ENCODE data around the gene MAGIX.

MAGIX gene

GRCh38 chrX:49163555-49164419 lies 1.2 kb downstream of the MAGIX start (continued):
- peak; percentile 48; the same call in 1 of the 2 replicates for TF ChIP-seq ZBTB8A (tag by site-specific recombination; IDR thresholded peaks at IDR 0.05)
- TF ChIP-seq ZNF600 (tag by site-specific recombination; IDR thresholded peaks at IDR 0.05): peak; percentile 96
- TF ChIP-seq ZNF169 (tag by site-specific recombination; IDR thresholded peaks at IDR 0.05): no peak

DNA sequence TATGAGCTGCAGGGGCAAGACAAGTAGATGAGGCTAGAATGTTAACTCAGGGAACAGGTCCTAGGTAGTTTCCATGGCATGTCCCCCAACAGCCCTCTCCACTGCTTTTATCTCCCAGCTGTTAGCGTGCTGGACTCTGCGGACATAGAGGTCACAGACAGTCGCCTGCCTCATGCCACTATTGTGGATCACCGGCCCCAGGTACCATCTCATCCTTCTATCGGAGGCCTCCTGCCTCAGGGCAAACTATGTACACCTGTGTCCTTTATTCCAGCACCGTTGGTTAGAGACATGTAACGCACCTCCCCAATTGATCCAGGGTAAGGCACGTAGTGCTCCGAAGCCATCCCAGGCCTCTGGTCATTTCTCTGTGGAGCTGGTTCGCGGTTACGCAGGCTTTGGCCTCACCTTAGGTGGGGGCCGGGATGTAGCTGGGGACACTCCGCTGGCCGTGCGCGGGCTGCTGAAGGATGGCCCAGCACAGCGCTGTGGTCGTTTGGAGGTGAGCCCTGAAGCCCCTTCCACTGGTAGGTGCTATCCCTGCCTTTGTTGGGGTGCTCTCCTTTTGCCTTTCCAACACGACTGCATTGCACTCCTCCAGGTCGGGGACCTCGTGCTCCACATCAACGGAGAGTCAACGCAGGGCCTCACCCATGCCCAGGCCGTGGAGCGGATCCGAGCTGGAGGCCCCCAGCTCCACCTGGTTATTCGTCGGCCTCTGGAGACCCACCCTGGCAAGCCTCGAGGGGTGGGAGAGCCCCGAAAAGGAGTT lies 2.2 kb downstream of the MAGIX start:
- TF ChIP-seq SP3 (tag by site-specific recombination; IDR thresholded peaks at IDR 0.05) (no peak), FEZF1 (tag by site-specific recombination; IDR thresholded peaks at IDR 0.05) (no peak), ZNF555 (tag by site-specific recombination; conservative IDR thresholded peaks at IDR 0.05) (no peak)
- Histone ChIP-seq H3K4me3 (ENCODE audit: low read depth, low read length) (no peak overlapping the region), H3K36me3 (ENCODE audit: control insufficient read depth in 2 of 2, insufficient read depth in 1 of 2, low read length in 2 of 2) (no peaks in the 10 kb centered on the region), H3K27ac (ENCODE audit: extremely low read depth, low read depth, low read length) (peak overlapping the region; percentile 73; the same call in 1 of the 2 replicates), H3K4me1 (ENCODE audit: control insufficient read depth, insufficient read depth, low read length) (peaks cover 7% of the 10 kb centered on the region), H3K9me3 (ENCODE audit: control insufficient read depth, insufficient read depth, low read depth, low read length) (no peaks in the 10 kb centered on the region)
- POLR2A ChIA-PET: interaction anchor here (1.5 kb wide), 1 partner anchor 26 kb away, joined by 4 read pairs; no protein-coding TSS in a partner anchor
- CTCF ChIA-PET: interaction anchor here (0.6 to 1.6 kb wide), 4 partner anchors 9 to 714 kb away, joined by 3 to 5 read pairs (median 4); no protein-coding TSS in a partner anchor

DNA sequence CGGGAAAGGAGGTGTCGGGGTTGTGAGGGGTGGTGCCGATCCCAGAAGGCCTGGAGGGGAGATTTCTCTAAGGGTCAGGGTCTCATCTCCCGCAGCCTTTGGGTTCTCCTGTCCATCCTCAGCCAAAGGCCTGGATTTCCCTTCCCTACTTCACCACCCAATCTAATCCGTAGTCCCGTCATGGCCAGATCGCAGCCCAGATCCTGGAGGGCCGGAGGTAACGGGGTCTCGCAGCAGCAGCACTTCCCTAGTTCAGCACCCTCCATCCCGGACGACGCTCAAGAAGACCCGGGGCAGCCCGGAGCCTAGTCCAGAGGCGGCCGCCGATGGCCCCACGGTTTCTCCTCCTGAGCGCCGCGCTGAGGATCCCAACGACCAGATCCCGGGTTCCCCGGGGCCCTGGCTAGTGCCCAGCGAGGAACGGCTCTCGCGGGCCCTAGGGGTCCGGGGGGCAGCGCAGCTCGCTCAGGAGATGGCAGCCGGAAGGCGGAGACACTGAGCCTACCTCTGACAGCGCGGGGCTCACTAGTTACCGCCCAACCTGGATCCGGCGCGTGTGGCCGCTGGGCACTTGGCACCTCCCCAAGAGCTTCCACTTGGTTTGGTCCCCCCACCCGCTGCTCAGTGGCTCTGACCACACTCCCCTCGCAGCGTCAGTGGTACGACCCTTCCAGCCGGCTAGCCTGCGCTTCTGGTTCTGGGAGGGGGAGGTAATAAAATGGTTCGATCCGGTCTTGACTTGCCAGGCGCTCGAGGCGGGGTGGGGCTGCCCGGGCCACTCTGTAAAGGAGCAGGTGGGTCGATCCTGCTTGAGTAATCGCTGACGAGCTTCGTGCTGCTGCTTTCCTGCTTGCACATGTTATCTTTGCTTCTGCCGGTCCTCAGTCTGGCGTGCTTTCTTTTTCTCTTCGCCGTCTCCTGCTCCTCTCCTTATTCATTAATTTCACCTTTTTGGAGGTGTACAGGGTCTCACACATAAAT lies 3.6 kb downstream of the MAGIX start:
- ChIA-PET CTCF (interaction anchor here (0.6 to 2.7 kb wide), 9 partner anchors 10 to 77 kb away, joined by 3 to 16 read pairs (median 5); no protein-coding TSS in a partner anchor), POLR2A (interaction anchor here (0.9 to 2.2 kb wide), 9 partner anchors 10 to 490 kb away, joined by 3 to 16 read pairs (median 6); partner anchors contain the start of genes PPP1R3F and TFE3)
- peaks cover 7% of the 10 kb centered on the region for H3K4me1 ChIP-seq (ENCODE audit: control insufficient read depth, insufficient read depth, low read length)
- H3K27ac ChIP-seq (ENCODE audit: extremely low read depth, low read depth, low read length): peak overlapping the region; percentile 77
- no peak overlapping the region for H3K4me3 ChIP-seq (ENCODE audit: low read depth, low read length)
- H3K36me3 ChIP-seq (ENCODE audit: control insufficient read depth in 2 of 2, insufficient read depth in 1 of 2, low read length in 2 of 2): no peaks in the 10 kb centered on the region
- H3K9me3 ChIP-seq (ENCODE audit: control insufficient read depth, insufficient read depth, low read depth, low read length): no peaks in the 10 kb centered on the region
- no peak for TF ChIP-seq GLI2 (tag by site-specific recombination; IDR thresholded peaks at IDR 0.05; ENCODE audit: borderline replicate concordance, low read depth)
- no peak for TF ChIP-seq ZNF549 (tag by site-specific recombination; IDR thresholded peaks at IDR 0.05)
- no peak for TF ChIP-seq ZSCAN23 (tag by site-specific recombination; IDR thresholded peaks at IDR 0.05)
- peak; percentile 89; the same call in 1 of the 2 replicates for TF ChIP-seq ZFP37 (tag by site-specific recombination; IDR thresholded peaks at IDR 0.05)
- TF ChIP-seq, protein P1, sequence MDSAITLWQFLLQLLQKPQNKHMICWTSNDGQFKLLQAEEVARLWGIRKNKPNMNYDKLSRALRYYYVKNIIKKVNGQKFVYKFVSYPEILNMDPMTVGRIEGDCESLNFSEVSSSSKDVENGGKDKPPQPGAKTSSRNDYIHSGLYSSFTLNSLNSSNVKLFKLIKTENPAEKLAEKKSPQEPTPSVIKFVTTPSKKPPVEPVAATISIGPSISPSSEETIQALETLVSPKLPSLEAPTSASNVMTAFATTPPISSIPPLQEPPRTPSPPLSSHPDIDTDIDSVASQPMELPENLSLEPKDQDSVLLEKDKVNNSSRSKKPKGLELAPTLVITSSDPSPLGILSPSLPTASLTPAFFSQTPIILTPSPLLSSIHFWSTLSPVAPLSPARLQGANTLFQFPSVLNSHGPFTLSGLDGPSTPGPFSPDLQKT (IDR thresholded peaks at IDR 0.05; ENCODE audit: borderline replicate concordance, low read depth, low read length): no peak
- no peak for TF ChIP-seq HOXA7 (CRISPR knock-in tag; IDR thresholded peaks at IDR 0.05; ENCODE audit: borderline replicate concordance)
- no peak for TF ChIP-seq ZNF510 (tag by site-specific recombination; IDR thresholded peaks at IDR 0.05; ENCODE audit: insufficient replicate concordance)
- TF ChIP-seq ZEB2 (tag by site-specific recombination; IDR thresholded peaks at IDR 0.05): peak; percentile 89; the same call in 1 of the 2 replicates
- TF ChIP-seq ZBTB48 (tag by site-specific recombination; IDR thresholded peaks at IDR 0.05): peak; percentile 61; the same call in 1 of the 2 replicates
- peak; percentile 85 for TF ChIP-seq ZBTB10 (tag by site-specific recombination; IDR thresholded peaks at IDR 0.05)
- TF ChIP-seq ZNF423 (tag by site-specific recombination; IDR thresholded peaks at IDR 0.05): no peak; the same call in 1 of the 2 replicates
- no peak for TF ChIP-seq REPIN1 (tag by site-specific recombination; IDR thresholded peaks at IDR 0.05; ENCODE audit: low read depth)
- TF ChIP-seq, protein P2, sequence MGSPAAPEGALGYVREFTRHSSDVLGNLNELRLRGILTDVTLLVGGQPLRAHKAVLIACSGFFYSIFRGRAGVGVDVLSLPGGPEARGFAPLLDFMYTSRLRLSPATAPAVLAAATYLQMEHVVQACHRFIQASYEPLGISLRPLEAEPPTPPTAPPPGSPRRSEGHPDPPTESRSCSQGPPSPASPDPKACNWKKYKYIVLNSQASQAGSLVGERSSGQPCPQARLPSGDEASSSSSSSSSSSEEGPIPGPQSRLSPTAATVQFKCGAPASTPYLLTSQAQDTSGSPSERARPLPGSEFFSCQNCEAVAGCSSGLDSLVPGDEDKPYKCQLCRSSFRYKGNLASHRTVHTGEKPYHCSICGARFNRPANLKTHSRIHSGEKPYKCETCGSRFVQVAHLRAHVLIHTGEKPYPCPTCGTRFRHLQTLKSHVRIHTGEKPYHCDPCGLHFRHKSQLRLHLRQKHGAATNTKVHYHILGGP (tag by site-specific recombination; IDR thresholded peaks at IDR 0.05): no peak
- TF ChIP-seq, protein P3, sequence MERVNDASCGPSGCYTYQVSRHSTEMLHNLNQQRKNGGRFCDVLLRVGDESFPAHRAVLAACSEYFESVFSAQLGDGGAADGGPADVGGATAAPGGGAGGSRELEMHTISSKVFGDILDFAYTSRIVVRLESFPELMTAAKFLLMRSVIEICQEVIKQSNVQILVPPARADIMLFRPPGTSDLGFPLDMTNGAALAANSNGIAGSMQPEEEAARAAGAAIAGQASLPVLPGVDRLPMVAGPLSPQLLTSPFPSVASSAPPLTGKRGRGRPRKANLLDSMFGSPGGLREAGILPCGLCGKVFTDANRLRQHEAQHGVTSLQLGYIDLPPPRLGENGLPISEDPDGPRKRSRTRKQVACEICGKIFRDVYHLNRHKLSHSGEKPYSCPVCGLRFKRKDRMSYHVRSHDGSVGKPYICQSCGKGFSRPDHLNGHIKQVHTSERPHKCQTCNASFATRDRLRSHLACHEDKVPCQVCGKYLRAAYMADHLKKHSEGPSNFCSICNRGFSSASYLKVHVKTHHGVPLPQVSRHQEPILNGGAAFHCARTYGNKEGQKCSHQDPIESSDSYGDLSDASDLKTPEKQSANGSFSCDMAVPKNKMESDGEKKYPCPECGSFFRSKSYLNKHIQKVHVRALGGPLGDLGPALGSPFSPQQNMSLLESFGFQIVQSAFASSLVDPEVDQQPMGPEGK (tag by site-specific recombination; IDR thresholded peaks at IDR 0.05): peak; percentile 98
- TF ChIP-seq OVOL3 (tag by site-specific recombination; IDR thresholded peaks at IDR 0.05): no peak

Data from HEK293 (cell line).